ENCODE measurements around the gene JAKMIP1.
"Not testable (repeated sequence)": the region's sequence is repeated elsewhere in the genome, so short reads cannot be mapped to it uniquely, and the experiment has no call there.

Gene JAKMIP1

GRCh38 chr4:6228158-6229067 is 28.1 kb upstream of the JAKMIP1 start:
- DNase-seq, result no peak

- no peak for DNase-seq
These were observed 27.2 kb upstream of the JAKMIP1 start for GRCh38 chr4:6227412-6228157.

- no peak for DNase-seq
These were observed 26.2 kb upstream of the JAKMIP1 start for GRCh38 chr4:6226506-6226905.

GRCh38 chr4:6225469-6225868 is 25.1 kb upstream of the JAKMIP1 start:
- no peak for DNase-seq

- no peak for DNase-seq
These were observed 24.4 kb upstream of the JAKMIP1 start for GRCh38 chr4:6224735-6225134.

- no peak for DNase-seq
These were observed 22.5 kb upstream of the JAKMIP1 start for GRCh38 chr4:6222761-6223292.

- no peak for DNase-seq
These were observed 21.8 kb upstream of the JAKMIP1 start for GRCh38 chr4:6221851-6222760.

- no peak for DNase-seq
These were observed 21.0 kb upstream of the JAKMIP1 start for GRCh38 chr4:6221301-6221850.

GRCh38 chr4:6217716-6218381 is 17.5 kb upstream of the JAKMIP1 start:
- DNase-seq, result no peak

GRCh38 chr4:6216588-6216987 is 16.2 kb upstream of the JAKMIP1 start:
- DNase-seq, result no peak

GRCh38 chr4:6209921-6210320 is 9.6 kb upstream of the JAKMIP1 start:
- DNase-seq, result no peak

- DNase-seq, result not testable (repeated sequence)
These were observed 8.9 kb upstream of the JAKMIP1 start for GRCh38 chr4:6209291-6209690.

- DNase-seq, result no peak
These were observed 8.1 kb upstream of the JAKMIP1 start for GRCh38 chr4:6208416-6208815.

- no peak for DNase-seq
These were observed 7.3 kb upstream of the JAKMIP1 start for GRCh38 chr4:6207602-6208001.

- no peak for DNase-seq
These were observed 6.5 kb upstream of the JAKMIP1 start for GRCh38 chr4:6206771-6207290.

- DNase-seq, result no peak
These were observed 5.6 kb upstream of the JAKMIP1 start for GRCh38 chr4:6205973-6206372.

- DNase-seq, result no peak
These were observed 5.2 kb upstream of the JAKMIP1 start for GRCh38 chr4:6205567-6205931.

- no peak for DNase-seq
These were observed 4.7 kb upstream of the JAKMIP1 start for GRCh38 chr4:6204871-6205566.

GRCh38 chr4:6204098-6204497 is 3.7 kb upstream of the JAKMIP1 start:
- DNase-seq, result no peak

- no peak for DNase-seq
These were observed 1.3 kb upstream of the JAKMIP1 start for GRCh38 chr4:6201580-6202091.

- DNase-seq, result no peak
These were observed 593 bp upstream of the JAKMIP1 start for GRCh38 chr4:6200922-6201362.

Data from GOT3 (cell line).